Astrocyte of the spinal cord (primary cell): Measurements from ENCODE around the gene RPS6KA2.

Experiments
- DNase-seq: peaks from one replicate; pipeline ENCODE4 v3.0.0; 2011; ENCODE audit warnings: low read depth, low spot score
- H3K4me3 ChIP-seq: 2 replicates; pipeline ENCODE4 v1.5.1; 2011; ENCODE audit warnings: low read depth, mild to moderate bottlenecking, low read length, moderate library complexity
- CTCF ChIP-seq: IDR thresholded peaks from 2 replicates; pipeline ENCODE4 v1.5.1; 2012; ENCODE audit warnings: low read depth, mild to moderate bottlenecking, low read length, inconsistent platforms
- in situ Hi-C: cut with HindIII; loops from 2 replicates; pipeline ENCODE4 v1.10.0; 2017; ENCODE audit warnings: low sequenced_read_pairs

Gene RPS6KA2

DNA sequence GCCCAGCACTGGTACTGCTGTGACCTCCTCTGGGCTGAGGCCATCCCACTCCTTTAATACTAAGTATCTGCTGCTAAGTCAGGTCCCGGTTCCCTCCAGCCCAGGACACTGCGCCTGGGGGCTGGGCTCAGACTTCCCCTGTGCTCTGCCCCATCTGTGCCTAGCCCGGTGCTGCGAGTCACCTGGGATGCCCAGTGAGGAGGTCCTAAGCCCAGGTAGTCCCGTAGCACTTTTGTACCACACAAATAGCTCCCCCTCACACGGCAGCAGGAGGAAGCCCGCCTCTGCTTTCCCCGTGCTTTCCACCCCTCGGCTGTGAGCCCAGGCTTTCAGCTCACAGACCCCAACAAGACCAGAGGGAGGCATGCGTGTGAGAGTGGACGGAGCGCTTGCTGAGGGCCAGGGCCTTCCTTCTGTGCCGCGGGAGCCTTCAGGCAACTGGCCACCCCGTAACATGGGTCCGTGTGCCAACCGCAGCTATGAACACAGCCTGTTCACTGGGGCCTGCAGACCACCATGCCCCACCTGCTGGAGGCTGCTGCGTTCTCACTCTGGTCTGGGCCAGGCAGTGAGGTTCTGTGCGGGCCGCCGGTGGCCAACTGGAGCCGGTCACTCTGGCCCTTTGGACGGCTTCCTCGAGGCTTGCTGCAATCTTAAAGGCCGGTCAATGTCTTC lies 164.5 kb downstream of the RPS6KA2 start:
- TF ChIP-seq CTCF = no peak
- in situ Hi-C loops = no loop called here
- no peak for DNase-seq
- H3K4me3 ChIP-seq = no peak overlapping the region

DNA sequence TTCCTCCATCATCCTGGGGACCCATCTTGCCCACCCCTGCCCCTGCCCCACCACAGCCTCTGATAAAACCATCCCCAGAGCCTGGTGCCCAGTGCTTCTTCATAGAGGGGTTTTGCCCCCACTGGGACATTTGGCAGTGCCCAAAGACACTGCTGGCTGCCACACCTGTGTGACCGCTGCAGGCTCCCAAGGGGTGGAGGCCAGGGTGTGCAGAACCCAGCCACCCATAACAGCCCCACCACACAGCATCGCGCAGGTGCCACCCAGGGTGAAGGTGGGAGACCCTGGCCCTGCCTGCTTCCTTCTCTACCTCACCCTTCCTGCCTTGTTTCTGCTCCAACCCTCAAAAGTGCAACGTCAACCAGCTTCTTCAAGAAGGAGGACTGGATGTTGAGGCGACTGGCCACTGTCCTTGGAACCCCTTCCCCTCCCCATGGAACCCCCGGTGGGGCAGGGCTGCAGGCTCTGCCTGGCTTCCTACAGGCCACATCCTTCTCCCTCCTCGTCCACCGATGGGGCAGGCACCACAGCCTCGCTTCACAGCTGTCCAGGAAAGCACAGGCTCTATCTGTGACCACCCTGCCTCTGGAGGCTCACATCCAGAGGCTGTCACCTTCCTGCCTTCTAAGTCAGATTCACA lies 165.1 kb downstream of the RPS6KA2 start:
- in situ Hi-C loops = no loop called here
- DNase-seq = no peak

GRCh38 chr6:166460473-166461437 lies 166.3 kb downstream of the RPS6KA2 start:
- TF ChIP-seq CTCF = no peak
- no peak for DNase-seq
- no peak overlapping the region for H3K4me3 ChIP-seq
- in situ Hi-C loops = no loop called here

More for the DNA sequence above, 165.1 kb downstream of the RPS6KA2 start:
- TF ChIP-seq CTCF = no peak
- no peak overlapping the region for H3K4me3 ChIP-seq

DNA sequence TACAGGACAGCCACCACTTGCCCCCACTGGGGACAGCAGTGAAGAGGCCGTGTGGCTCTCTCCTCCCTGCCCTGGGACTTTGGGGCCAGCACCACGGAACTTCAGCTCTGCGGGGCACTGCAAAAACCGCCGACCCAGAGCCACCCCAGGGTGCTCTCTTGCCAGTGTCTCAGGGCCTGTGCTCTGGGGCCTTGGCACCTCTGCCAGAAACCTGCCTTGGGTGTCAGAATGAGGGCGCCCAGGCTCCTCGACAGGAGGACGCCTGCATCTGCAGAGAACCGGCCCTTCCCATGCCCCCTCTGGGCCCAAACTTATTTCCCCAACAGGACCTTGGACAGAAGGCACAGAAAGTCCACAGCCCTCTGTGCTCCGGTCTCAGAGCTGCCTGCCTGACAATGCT lies 167.1 kb downstream of the RPS6KA2 start:
- DNase-seq = no peak
- no peak overlapping the region for H3K4me3 ChIP-seq
- in situ Hi-C loops = no loop called here
- no peak for TF ChIP-seq CTCF

DNA sequence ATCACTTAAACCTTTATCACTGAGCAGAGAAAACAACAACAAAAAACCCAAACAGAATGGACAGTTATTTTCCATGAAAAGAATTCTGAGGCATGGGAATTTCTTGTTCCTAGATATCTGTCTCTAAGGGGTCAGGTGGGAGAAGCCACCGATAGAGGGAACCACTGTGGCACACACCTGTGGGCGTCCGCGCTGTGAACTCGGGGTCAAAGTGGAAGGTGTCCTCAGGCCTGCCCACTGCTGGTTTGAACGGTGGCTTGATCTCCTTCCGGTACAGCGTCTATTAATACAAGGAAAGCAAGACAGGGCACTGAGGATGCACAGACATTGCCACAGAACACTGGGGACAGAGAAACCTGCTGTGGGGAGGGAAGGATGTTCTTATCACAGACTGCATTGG lies 167.8 kb downstream of the RPS6KA2 start:
- DNase-seq = no peak
- H3K4me3 ChIP-seq = no peak overlapping the region
- in situ Hi-C loops = no loop called here
- TF ChIP-seq CTCF = no peak

DNA sequence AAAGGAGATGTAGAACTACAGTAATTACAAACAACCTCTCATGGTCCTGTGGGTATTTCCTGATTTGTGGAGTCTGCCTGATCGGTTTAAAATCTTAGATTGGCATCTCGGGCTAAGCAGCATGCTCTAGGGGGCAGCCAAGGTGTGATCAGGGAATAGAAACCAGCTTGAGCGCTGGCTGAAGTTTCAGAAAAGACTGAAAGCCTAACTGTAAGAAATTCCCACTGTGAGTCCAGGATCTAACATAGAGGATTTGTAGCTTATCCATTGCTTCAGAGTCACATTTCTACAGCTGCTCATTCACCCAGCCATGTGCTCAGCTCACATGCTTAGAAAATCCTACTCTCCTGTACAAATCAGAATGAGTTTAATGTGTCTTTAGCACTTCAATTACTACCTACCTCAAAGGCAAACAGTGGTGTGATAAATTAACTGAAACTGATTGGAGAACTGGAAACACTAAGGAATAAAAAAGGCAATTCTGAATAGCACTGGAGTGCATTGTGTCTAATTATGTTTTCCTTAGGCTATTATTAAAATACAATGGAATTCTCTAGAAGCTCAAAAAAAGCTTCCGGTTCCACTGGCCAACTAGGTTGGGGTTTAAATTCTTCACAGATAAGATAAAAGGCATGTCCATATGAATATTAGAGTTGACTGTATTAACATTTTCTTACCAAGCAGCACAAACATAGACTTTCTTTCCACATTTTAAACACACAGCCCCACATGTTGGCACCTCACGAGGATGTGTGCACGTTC lies 170.5 kb downstream of the RPS6KA2 start:
- DNase-seq = peak; percentile 39
- no peak overlapping the region for H3K4me3 ChIP-seq
- in situ Hi-C loops = no loop called here
- peak; percentile 51 for TF ChIP-seq CTCF
